Lower leg skin (tissue), 4 donors: Measurements from ENCODE around the gene SLC11A2. TPM values are rescaled to one million over a fixed set of nuclear protein-coding genes. Genes with fewer than 3 reads are reported as not detected.

ENCODE experiments used
- DNase-seq, 2 donors: peaks; one replicate each; pipeline ENCODE4 v3.0.0-alpha.2; 2019; ENCODE audit warnings: low spot score in 2 of 2
- H3K4me3 ChIP-seq: fragments of 200-600 bp; sonication (generic); 2 replicates; pipeline ENCODE4 v1.5.1; 2017; ENCODE audit warnings: mild to moderate bottlenecking, low read depth; ENCODE audit not compliant: poor library complexity, severe bottlenecking
- POLR2A ChIP-seq, 2 donors: fragments of 450-650 bp; IDR thresholded peaks; one replicate each; pipeline ENCODE4 v1.6.1; 2016 to 2017; ENCODE audit warnings: antibody characterized with exemption in 2 of 2, mild to moderate bottlenecking in 1 of 2, moderate library complexity in 1 of 2
- WGBS, 2 donors: methylation state at CpG; one replicate each; pipeline ENCODE4 v1.1.5; 2018; 5-methylcytosine and 5-hydroxymethylcytosine counted together
- intact Hi-C: fragments of 100-400 bp; cut with DNase I; formaldehyde crosslinking; loops from one replicate; pipeline ENCODE4 v1.15.0; 2023; ENCODE audit warnings: low total_unique reads
- total RNA-seq, 4 donors: library from RNA; depleted of rRNA; stranded (reverse); fragments of >200 nt; gene quantifications; one replicate each; pipeline ENCODE4 v1.1.0, GENCODE V29; 2016
- TF ChIP-seq, protein P1 (sequence below), 3 donors: fragments of 450-650 bp; IDR thresholded peaks; one replicate each; pipeline ENCODE4 v1.5.1; 2016; ENCODE audit warnings: antibody characterized with exemption in 3 of 3, mild to moderate bottlenecking in 3 of 3, moderate library complexity in 2 of 3

SLC11A2 gene
- total RNA-seq, 4 donors from 2014 or later, result 48.8 to 76.1 (median 64.9) TPM

DNA sequence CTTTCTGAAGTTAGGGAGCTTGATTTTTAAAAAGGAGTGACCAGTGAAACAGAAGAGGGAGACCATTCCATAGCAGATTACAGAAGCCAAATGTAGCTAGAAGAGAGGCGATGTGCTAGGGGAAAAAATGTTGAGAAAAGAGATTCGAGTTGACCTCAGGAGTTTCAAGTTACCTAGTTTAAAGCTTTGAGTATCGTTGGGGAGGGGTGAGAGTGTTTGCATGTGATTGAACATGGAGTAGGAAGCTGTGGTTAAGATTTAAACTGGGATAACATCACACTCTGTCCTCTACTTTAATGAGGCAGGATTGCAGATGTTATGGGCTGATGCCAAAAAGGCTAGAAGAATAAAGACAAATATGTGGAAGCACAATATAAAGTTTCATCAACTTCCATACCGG, 25.6 kb upstream of the SLC11A2 start:
- no peak for DNase-seq
- 51 to 77% methylated on average over 4 of the region's 4 CpGs for WGBS, 2 donors

DNA sequence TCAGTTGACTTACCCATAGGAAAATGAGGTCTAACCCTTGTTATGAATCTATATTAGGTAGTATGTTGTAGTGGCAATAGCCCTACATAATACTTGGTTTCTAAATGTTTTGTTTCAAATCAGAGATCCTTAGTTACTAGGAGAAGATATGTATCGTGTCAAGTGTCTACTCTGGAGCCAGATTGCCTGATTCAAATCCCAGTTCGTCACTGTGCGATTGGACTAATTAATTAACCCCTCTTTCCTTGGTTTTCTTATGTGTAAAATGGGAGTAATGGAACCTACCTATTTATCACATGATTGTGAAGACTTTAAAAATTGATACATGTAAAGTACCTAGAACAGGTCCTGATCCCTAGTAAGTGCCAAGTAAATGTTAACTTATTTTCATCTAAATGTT, 23.3 kb upstream of the SLC11A2 start:
- intact Hi-C loops, result no loop called here
- 65 to 67% methylated on average over 3 of the region's 3 CpGs for WGBS, 2 donors

More for the DNA sequence above, 25.6 kb upstream of the SLC11A2 start:
- TF ChIP-seq POLR2A (IDR thresholded peaks at IDR 0.05), result no peak
- TF ChIP-seq, protein P1, sequence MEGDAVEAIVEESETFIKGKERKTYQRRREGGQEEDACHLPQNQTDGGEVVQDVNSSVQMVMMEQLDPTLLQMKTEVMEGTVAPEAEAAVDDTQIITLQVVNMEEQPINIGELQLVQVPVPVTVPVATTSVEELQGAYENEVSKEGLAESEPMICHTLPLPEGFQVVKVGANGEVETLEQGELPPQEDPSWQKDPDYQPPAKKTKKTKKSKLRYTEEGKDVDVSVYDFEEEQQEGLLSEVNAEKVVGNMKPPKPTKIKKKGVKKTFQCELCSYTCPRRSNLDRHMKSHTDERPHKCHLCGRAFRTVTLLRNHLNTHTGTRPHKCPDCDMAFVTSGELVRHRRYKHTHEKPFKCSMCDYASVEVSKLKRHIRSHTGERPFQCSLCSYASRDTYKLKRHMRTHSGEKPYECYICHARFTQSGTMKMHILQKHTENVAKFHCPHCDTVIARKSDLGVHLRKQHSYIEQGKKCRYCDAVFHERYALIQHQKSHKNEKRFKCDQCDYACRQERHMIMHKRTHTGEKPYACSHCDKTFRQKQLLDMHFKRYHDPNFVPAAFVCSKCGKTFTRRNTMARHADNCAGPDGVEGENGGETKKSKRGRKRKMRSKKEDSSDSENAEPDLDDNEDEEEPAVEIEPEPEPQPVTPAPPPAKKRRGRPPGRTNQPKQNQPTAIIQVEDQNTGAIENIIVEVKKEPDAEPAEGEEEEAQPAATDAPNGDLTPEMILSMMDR (IDR thresholded peaks at IDR 0.05), result no peak
- intact Hi-C loops, result no loop called here
- H3K4me3 ChIP-seq, result no peak overlapping the region

DNA sequence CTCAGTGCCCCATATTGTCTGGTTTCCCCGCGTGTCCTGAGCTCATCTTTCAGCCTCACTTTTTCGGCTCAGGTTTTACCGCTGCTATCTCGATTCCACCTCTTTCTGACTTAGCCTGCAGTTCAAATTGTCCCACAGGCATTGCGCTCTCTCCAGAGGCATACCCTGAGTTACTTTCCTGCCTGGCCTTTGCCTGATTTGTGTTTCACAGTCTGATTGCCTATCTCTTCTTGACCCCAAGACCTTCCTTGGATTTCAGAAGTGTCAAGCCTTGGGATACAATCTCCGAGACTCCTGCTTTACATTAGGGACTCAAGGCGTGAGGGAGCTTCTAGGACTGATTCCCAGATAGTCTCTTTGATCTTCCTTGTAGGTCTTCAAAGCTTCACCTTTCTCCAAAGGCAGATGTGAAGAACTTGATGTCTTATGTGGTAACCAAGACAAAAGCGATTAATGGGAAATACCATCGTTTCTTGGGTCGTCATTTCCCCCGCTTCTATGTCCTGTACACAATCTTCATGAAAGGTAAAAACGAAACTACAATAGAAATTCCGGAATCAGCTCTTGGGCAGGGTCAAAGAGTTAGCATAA, 22.6 kb upstream of the SLC11A2 start:
- TF ChIP-seq, protein P1 (IDR thresholded peaks at IDR 0.05), result no peak
- TF ChIP-seq POLR2A (IDR thresholded peaks at IDR 0.05), result no peak
- intact Hi-C loops, result no loop called here
- WGBS, 2 donors, result 20 to 23% methylated on average over 14 of the region's 14 CpGs
- DNase-seq, result no peak
- peak overlapping the region; percentile 50 for H3K4me3 ChIP-seq

More for the DNA sequence above, 23.3 kb upstream of the SLC11A2 start:
- H3K4me3 ChIP-seq, result no peak overlapping the region
- no peak for DNase-seq
- TF ChIP-seq, protein P1 (IDR thresholded peaks at IDR 0.05), result no peak
- TF ChIP-seq POLR2A (IDR thresholded peaks at IDR 0.05), result no peak

DNA sequence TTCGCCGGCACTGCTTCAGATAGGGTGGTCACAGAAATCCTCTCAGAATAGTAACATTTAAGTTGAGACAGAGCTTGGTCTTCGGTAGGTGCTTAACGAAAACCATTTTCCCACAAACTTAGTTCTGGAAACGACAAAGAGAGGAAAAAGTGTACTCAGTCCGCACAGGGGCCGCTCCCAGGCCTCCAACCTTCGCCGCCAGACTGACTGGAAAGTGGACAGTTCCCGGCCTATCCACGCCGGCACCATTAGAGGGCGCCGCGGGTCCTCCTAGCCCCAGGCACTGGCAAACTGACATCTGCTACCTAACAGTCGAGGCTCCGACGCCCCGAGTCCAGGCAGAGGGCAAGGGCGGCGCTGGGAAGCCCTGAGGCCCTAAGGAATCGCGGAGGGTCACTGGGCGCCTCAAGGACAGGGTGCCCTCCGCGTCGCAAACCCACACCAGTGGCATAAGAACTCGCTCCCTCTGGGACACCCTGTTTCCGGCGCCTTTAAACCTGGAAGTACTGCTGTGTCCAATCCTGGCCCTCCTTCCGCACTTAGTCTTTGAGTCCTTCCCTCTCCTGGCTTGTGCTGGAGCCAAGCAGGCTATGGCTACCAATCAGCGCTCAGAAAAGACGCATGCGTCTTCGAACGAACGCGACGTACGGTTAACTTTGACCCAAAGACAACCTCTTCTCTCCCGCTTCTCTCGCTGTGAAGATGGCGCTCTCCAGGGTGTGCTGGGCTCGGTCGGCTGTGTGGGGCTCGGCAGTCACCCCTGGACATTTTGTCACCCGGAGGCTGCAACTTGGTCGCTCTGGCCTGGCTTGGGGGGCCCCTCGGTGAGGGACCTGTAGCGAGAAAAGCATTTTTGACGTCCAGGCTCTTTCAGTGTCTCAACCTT, 21.7 kb upstream of the SLC11A2 start, which contains the start of gene LETMD1:
TSS of gene LETMD1 (plus strand) at position 673 of the 886 bp plus-strand sequence. CDS start at position 703, 30 bp downstream.
- peak; percentile 96 to 98 for DNase-seq
- WGBS, 2 donors, result 3 to 4% methylated on average over 42 to 44 of the region's 51 CpGs
- H3K4me3 ChIP-seq, result peak within 1 kb of the TSS; percentile 50
- intact Hi-C loops, result no loop called here
- TF ChIP-seq, protein P1 (IDR thresholded peaks at IDR 0.05), result peak in 1 of 3 donors; percentile 76
- no peak for TF ChIP-seq POLR2A (IDR thresholded peaks at IDR 0.05)

DNA sequence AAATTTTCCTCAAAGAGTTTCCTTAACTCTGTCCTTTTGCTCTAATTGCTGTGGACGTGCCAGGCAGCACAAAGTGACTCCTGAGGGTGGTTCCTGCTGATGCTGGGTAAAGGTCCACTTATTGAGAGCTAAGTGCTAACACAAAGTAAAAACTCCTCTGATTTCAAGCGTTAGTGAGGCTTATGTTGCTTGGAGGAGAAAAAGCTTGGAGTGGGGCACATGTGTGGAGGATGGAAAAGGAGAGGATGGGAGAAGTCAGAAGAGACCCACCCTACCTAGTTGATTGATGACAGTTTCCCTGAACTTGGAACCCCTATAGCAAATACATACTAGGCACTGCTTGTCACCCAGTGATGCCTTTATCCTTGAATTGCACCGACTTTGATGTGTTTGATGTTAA, 10.1 kb upstream of the SLC11A2 start:
- DNase-seq, result no peak
- 72 to 75% methylated on average over 3 of the region's 3 CpGs for WGBS, 2 donors
- intact Hi-C loops, result no loop called here
- TF ChIP-seq POLR2A (IDR thresholded peaks at IDR 0.05), result no peak
- TF ChIP-seq, protein P1 (IDR thresholded peaks at IDR 0.05), result no peak
- H3K4me3 ChIP-seq, result no peak overlapping the region
